ENCODE measurements around the gene GPS1. TPM values are rescaled to one million over a fixed set of nuclear protein-coding genes. Genes with fewer than 3 reads are reported as not detected.

GPS1 gene
- total RNA-seq, 6 experiments from 2014 or later, result 127 to 144 (median 141) TPM

- TF ChIP-seq CTCF (IDR thresholded peaks at IDR 0.05), result no peak
- H3K4me1 Mint-ChIP-seq (ENCODE audit: low read depth), result no peaks in the 10 kb centered on the region
- H3K27me3 Mint-ChIP-seq (ENCODE audit: insufficient read depth), result peaks cover 14% of the 10 kb centered on the region
- DNase-seq, result no peak
- H3K27ac Mint-ChIP-seq, result no peak overlapping the region
- H3K4me3 Mint-ChIP-seq, result no peak overlapping the region
- H3K9me3 Mint-ChIP-seq, result no peaks in the 10 kb centered on the region
- peaks cover 8% of the 10 kb centered on the region; the same call in 1 of the 2 replicates for H3K36me3 Mint-ChIP-seq (ENCODE audit: low read depth)
Observed at GRCh38 chr17:82079001-82079677, 27.4 kb downstream of the GPS1 start.

GRCh38 chr17:82080048-82080788 lies 28.5 kb downstream of the GPS1 start:
- DNase-seq, result no peak
- H3K9me3 Mint-ChIP-seq, result no peaks in the 10 kb centered on the region
- peaks cover 8% of the 10 kb centered on the region; the same call in 1 of the 2 replicates for H3K36me3 Mint-ChIP-seq (ENCODE audit: low read depth)
- TF ChIP-seq CTCF (IDR thresholded peaks at IDR 0.05), result no peak
- H3K4me1 Mint-ChIP-seq (ENCODE audit: low read depth), result no peaks in the 10 kb centered on the region
- H3K27me3 Mint-ChIP-seq (ENCODE audit: insufficient read depth), result peaks cover 14% of the 10 kb centered on the region
- H3K27ac Mint-ChIP-seq, result no peak overlapping the region
- no peak overlapping the region for H3K4me3 Mint-ChIP-seq

DNA sequence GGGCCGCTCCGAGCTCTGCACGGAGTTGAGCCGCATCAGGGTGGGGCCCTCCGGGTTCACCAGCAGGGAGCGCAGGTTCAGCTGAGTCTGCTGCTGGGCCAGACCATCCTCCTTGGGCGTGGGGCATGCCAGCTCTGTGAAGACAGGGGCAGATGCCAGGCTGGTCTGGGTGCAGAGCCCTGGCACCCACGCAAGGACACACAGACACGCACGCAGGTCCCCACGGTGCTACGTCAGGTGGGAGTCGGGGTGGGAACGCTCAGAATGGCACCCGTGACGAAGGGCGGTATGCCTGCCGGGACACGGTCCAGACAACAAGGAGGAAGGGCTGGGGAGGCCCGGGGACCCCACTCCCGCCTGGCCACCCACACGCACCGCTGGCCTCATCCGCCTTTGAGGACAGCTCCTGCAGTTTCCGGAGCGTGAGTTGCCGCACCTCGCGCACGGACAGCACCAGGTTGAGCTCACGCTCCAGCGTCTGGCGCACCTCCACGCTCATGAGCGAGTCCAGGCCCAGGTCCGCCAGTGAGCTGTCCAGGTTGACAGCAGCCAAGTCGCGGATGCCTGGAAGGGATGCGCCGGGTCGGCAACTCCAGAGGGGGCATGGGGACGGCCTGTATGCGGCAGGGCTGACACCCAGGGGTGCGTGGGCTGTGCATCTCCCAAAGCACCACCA lies 29.2 kb downstream of the GPS1 start:
- Mint-ChIP-seq H3K4me1 (ENCODE audit: low read depth) (no peaks in the 10 kb centered on the region), H3K27ac (no peak overlapping the region), H3K36me3 (ENCODE audit: low read depth) (peaks cover 8% of the 10 kb centered on the region; the same call in 1 of the 2 replicates), H3K4me3 (no peak overlapping the region), H3K27me3 (ENCODE audit: insufficient read depth) (peaks cover 12% of the 10 kb centered on the region), H3K9me3 (no peaks in the 10 kb centered on the region)
- TF ChIP-seq CTCF (IDR thresholded peaks at IDR 0.05), result no peak
- no peak for DNase-seq

DNA sequence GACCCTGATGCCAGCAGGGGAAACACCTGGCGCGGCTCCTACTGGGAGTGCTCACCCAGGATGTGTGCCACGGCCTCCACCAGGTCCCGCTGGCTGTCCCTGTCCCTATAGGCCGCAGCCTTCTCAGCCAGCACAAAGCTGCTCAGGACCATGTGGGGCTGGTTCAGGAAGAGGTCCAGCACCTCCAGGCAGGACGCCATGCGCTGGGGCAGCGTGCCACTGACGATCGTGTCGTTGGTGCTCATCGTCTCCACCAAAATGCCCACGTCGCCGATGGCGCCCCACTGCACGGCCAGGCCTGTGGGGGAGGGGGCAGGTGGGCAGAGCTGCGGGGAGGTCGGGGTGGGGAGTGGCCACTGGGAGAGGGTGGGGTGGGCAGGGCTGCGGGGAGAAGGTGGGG lies 29.8 kb downstream of the GPS1 start:
- H3K4me1 Mint-ChIP-seq (ENCODE audit: low read depth), result no peaks in the 10 kb centered on the region
- peaks cover 6% of the 10 kb centered on the region for H3K27me3 Mint-ChIP-seq (ENCODE audit: insufficient read depth)
- H3K36me3 Mint-ChIP-seq (ENCODE audit: low read depth), result peaks cover 8% of the 10 kb centered on the region; the same call in 1 of the 2 replicates
- H3K4me3 Mint-ChIP-seq, result no peak overlapping the region
- TF ChIP-seq CTCF (IDR thresholded peaks at IDR 0.05), result no peak
- no peak overlapping the region for H3K27ac Mint-ChIP-seq
- no peaks in the 10 kb centered on the region for H3K9me3 Mint-ChIP-seq
- DNase-seq, result no peak

DNA sequence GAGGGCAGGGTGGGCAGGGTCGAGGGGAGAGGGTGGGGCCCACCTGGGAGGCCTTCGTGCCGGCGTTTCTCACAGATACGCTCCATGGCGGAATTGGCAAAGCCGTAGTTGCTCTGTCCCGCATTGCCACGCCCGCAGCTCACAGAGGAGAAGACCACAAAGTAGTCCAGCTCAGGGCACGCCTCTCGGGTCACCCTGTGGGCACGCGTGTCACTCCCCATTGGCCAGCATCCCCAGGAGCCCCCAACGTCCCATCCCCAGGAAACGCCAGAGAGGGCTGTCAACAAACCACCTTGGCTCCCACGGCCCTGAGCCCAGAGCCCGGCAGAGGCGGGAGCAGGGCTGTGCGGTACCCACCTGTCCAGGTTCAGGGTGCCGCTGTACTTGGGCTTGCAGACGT lies 30.3 kb downstream of the GPS1 start:
- no peak overlapping the region for H3K27ac Mint-ChIP-seq
- H3K4me3 Mint-ChIP-seq, result no peak overlapping the region
- no peak for DNase-seq
- H3K36me3 Mint-ChIP-seq (ENCODE audit: low read depth), result peaks cover 8% of the 10 kb centered on the region; the same call in 1 of the 2 replicates
- no peak for TF ChIP-seq CTCF (IDR thresholded peaks at IDR 0.05)
- peaks cover 3% of the 10 kb centered on the region for H3K27me3 Mint-ChIP-seq (ENCODE audit: insufficient read depth)
- no peaks in the 10 kb centered on the region for H3K9me3 Mint-ChIP-seq
- no peaks in the 10 kb centered on the region for H3K4me1 Mint-ChIP-seq (ENCODE audit: low read depth)

Data from HFFc6 (cell line).